Right ventricle myocardium inferior (tissue), 1 donor: ENCODE data around the gene RHAG. TPM values are rescaled to one million over a fixed set of nuclear protein-coding genes. Genes with fewer than 3 reads are reported as not detected.
"Not testable (repeated sequence)": the region's sequence is repeated elsewhere in the genome, so short reads cannot be mapped to it uniquely, and the experiment has no call there.

ENCODE experiments used
- ATAC-seq: fragments of 200-7000 bp; cut with Tn5 transposase; one replicate; pipeline ENCODE4 v1.9.1; 2020; ENCODE audit warnings: mild to moderate bottlenecking, moderate library complexity
- DNase-seq: peaks from one replicate; pipeline ENCODE4 v3.0.0; 2021; ENCODE audit errors: missing footprints
- intact Hi-C: fragments of 100-400 bp; cut with DNase I; formaldehyde crosslinking; loops from one replicate; pipeline ENCODE4 v1.11.0; 2022
- total RNA-seq: library from RNA; stranded (reverse); fragmentation: NEBNext Ultra II Directional; extraction: Animal tissue kit (Norgen Biotek cat#: 25700); gene quantifications from one replicate; pipeline ENCODE4 v1.2.1, GENCODE V29; 2021
- donor health status: DM: no; HTN: yes; CAD: no; lungs with severe emphysema.

RHAG gene
- total RNA-seq, 1 donor from 2014 or later, result 0.76 TPM

DNA sequence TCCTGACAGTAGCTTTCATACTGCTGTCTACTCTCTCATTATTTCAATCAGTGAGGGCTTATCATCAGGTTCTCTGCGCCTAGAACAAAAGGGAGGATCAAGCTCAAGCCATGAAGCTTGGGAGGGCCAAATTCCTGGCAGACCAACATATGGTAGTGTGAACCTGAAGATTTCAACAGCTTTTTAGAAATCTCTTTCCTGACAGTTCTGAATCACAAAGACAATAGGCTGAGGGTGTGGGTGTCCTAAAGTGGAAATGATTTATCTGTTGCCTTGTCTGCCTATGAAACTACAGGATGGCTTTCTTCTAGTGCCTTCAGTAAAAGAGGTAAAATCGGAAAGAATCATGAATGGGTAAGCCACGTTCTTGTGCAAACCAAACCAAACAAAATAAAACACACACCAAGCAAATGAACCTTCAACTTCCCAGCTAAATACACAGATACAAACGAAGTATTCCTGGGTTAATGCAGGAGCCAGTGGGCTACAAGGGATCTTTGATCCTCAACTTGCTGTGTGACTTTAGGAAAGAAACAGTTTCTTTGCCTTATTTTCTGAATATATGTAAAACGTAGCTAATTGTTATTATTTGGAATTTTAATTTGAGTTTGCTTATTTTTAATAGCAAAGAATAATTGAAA, 2.7 kb upstream of the RHAG start:
- no peak for ATAC-seq
- no peak for DNase-seq
- intact Hi-C loops, result no loop called here

DNA sequence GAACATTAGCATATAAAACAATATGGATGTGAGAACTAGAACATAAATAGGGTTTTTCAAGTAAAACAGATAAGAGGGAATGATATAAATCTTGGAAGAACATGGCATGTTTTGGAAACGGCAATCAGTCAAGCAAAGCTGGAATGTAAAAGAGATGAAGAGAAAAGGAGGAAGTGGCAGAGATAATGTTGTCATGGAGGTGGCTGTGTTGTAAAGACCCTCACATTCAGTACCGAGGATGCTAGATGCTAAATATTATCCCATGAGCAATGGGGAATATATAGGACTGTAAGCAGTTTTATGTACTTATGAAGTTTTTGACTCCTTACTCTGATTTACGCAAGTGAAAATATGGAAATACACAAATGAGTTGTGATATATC, 702 bp upstream of the RHAG start:
- ATAC-seq (no peak), DNase-seq (no peak)
- intact Hi-C loops, result no loop called here

GRCh38 chr6:49635978-49636712, 494 bp downstream of the RHAG start:
- intact Hi-C loops, result no loop called here
- DNase-seq, result no peak
- no peak for ATAC-seq

DNA sequence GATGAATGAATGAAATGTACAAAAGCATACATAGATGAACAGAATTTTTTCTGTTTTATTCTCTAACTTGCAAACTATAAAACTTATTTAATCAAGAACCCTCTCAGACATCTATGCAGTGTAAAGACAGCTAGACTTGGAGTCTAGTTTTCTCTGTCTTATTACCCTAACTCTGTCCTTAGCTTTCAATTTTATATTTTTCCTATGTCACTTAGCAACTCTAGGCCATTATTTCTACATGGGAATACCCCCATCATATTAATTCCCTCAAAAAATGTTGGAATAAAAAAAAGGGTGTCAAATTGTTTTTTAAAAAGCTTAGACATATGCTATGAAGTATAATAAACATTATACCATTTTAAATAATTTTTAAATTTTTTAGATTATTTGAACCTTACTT, 1.2 kb downstream of the RHAG start:
- intact Hi-C loops, result no loop called here
- ATAC-seq, result no peak
- DNase-seq, result no peak

- intact Hi-C loops, result no loop called here
- ATAC-seq (no peak), DNase-seq (no peak)
These were observed 1.8 kb downstream of the RHAG start for GRCh38 chr6:49634836-49635218.

- ATAC-seq (no peak), DNase-seq (no peak)
- intact Hi-C loops, result no loop called here
These were observed 2.4 kb downstream of the RHAG start for GRCh38 chr6:49634092-49634835.

GRCh38 chr6:49633541-49633940, 3.1 kb downstream of the RHAG start:
- ATAC-seq, result no peak
- intact Hi-C loops, result no loop called here
- DNase-seq, result no peak

DNA sequence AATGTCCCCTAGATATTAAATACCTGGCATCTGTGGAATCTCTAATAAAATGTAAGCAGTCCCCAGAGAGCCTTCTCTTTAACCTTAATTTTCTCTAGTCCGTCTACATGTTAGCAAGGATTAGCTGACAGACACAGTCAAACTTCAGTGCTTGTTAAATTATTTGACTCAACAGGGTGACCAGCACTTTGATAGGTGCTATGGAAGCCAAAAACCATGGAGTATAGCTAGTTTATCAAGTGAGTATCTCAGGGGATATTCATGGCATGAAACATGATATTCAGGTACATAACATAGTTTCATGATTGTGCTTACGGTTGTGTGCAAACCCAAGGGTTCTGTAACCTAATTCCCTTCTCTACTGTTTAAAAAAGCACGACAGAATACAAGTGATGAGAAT, 3.9 kb downstream of the RHAG start:
- DNase-seq (no peak), ATAC-seq (no peak)
- intact Hi-C loops, result no loop called here

DNA sequence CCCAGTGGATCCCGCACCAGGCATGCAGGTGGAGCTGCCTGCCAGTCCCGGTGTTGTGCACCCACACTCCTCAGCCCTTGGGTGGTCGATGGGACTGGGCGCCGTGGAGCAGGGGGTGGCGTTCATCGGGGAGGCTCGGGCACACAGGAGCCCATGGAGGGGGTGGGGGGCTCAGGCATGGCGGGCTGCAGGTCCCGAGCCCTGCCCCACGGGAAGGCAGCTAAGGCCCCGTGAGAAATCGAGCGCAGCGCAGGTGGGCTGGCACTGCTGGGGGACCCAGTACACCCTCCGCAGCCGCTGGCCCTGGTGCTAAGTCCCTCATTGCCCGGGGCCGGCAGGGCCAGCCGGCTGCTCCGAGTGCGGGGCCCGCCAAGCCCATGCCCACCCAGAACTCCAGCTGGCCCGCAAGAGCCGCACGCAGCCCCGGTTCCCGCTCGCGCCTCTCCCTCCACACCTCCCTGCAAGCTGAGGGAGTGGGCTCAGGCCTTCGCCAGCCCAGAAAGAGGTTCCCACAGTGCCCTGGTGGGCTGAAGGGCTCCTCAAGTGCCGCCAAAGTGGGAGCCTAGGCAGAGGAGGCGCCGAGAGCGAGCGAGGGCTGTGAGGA, 7.1 kb downstream of the RHAG start:
- intact Hi-C loops, DNase-seq, ATAC-seq: not testable (repeated sequence)

- intact Hi-C loops, result no loop called here
- DNase-seq, result no peak
These were observed 9.8 kb downstream of the RHAG start for GRCh38 chr6:49626811-49627210.

DNA sequence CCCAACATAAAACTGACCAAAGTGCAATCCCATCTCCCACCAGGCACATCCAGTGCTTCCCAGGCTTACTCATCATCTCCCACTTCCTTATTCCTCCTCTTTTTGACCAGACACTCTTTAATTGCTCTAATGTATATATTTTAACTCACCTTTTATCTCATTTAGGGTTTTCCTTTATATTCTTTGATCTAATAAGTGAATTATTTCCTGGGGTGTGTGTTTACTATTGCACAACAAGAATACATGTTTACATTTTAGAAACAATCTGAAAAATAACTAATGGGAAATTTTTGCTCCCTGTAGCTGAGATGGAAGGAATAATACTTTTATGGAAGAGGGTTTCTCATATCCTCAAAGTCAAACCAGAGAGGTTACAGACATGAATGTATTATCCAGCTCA, 18.4 kb downstream of the RHAG start:
- DNase-seq, result no peak
- intact Hi-C loops, result no loop called here
- no peak for ATAC-seq

More at GRCh38 chr6:49626811-49627210, 9.8 kb downstream of the RHAG start:
- no peak for ATAC-seq

DNA sequence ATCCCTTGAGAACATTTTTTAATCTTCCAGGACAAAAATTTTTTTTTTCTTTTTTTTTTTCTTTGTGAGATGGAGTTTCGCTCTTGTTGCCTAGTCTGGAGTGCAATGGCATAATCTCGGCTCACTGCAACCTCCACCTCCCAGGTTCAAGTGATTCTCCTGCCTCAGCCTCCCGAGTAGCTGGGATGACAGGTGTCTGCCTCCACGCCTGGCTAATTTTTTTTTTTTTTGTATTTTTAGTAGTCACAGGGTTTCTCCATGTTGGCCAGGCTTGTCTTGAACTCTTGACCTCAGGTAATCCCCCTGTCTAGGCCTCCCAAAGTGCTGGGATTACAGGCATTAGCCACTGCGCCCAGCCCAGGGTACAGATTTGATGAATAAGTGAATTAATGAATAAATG, 22.5 kb downstream of the RHAG start:
- DNase-seq, intact Hi-C loops, ATAC-seq: not testable (repeated sequence)

DNA sequence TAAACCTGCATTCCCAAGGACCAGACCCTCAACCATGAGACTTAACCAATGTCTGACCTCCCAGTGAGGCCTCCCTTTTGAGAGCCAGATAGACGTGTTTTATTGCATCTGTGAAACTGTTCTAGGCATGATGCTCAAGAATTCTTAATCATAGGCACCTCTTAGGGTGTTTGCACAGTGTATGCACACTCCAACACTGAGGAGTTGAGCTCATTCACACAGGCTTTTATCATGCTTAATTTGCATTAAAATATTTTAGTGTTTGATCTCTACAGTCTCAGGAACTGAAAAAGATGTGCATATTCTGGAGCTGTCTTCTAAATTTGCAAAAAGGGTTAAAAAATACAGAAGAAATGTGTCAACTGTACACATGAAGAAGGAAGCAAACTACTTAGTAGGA, 27.4 kb downstream of the RHAG start:
- no peak for DNase-seq
- ATAC-seq, result no peak
- intact Hi-C loops, result no loop called here

DNA sequence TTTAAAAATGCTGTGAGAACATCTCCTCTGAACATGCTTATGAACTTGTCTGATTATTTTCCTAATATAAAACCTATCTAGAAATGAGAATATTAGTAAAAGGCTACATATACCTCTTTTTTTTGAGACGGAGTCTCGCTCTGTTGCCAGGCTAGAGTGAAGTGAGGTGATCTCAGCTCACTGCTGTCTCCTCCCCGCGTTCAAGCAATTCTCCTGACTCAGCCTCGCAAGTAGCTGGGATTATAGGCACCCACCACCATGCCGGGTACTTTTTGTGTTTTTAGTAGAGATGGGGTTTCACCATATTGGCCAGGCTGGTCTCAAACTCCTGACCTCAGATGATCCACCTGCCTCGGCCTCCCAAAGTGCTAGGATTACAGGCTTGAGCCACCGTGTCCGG, 28.4 kb downstream of the RHAG start:
- ATAC-seq, DNase-seq, intact Hi-C loops: not testable (repeated sequence)

DNA sequence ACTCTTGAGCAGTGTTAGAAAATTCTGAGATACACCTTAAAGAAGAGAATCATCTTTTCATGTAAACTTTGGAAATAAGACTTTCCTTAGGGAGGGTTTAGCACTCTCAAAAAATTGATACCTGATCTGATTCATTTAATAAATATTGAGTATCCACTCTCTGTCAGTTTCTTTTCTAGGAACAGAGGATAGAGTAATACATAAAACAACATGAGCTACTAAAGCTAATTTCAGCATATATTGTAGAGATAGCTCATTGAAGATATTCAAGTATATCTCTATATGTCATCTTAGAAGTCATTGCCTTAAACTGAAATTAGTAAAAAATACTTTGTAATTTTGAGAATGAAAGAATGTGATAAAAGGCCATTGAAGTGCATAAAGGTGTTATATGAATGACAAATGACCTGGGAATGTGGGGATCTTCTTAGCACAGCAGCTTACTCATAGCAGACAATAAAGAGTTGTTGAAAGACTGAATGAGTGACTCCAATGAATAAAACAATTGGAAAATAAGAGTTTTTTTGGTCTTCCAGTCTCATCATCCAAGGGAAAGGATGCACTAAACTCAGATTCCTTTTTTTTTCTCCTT, 29.2 kb downstream of the RHAG start:
- intact Hi-C loops, result no loop called here

DNA sequence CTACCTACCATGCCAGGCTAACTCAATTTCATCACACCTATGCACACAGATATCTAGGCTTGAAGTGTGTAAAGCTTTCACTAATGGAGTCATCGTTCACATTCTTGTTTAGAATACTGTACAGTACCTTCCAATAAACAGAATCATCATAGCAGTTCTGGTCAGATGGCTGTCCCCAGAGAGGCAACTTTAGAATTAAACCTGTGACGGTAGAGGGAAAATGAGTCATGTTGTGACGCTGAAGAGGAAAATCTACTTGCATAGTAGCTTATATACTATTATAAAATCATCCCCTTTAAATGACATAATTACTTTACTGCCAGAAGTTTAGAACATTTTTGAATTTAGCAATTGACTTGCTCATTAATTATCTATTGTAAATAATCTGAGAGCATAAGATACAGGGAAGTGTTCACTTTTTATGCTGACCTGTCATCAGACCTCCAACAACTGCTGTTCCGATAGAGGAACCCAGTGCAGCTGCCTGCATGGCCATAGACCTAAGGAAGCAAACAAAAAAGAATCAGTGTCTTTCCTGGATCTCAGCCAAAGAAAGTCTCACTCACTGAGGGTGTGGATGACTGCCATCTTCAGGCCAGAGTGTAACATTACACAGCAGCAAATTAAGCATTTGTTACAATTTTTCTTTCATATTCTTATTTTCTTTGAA, 29.8 kb downstream of the RHAG start:
- DNase-seq, result no peak
- no peak for ATAC-seq
- intact Hi-C loops, result no loop called here

More for the DNA sequence above, 29.2 kb downstream of the RHAG start:
- no peak for DNase-seq
- no peak for ATAC-seq

GRCh38 chr6:49604080-49604479, 32.6 kb downstream of the RHAG start:
- ATAC-seq, intact Hi-C loops: not testable (repeated sequence)

GRCh38 chr6:49587262-49587661, 49.4 kb downstream of the RHAG start:
- DNase-seq, intact Hi-C loops: not testable (repeated sequence)

More at GRCh38 chr6:49604080-49604479, 32.6 kb downstream of the RHAG start:
- not testable (repeated sequence) for DNase-seq

More at GRCh38 chr6:49587262-49587661, 49.4 kb downstream of the RHAG start:
- ATAC-seq, result not testable (repeated sequence)
